Upper lobe of right lung (tissue), 1 donor: Measurements from ENCODE around the gene TPD52L1. TPM values are rescaled to one million over a fixed set of nuclear protein-coding genes. Genes with fewer than 3 reads are reported as not detected.

Experiments used
- ATAC-seq: fragments of 200-7000 bp; cut with Tn5 transposase; one replicate; pipeline ENCODE4 v1.9.1; 2020; ENCODE audit warnings: mild to moderate bottlenecking, moderate library complexity
- DNase-seq: peaks from one replicate; pipeline ENCODE4 v3.0.0-alpha.2; 2020
- H3K27ac ChIP-seq: fragments of 200-600 bp; one replicate; pipeline ENCODE4 v1.8.0; 2022
- H3K27me3 ChIP-seq: fragments of 200-600 bp; one replicate; pipeline ENCODE4 v1.8.0; 2022; ENCODE audit warnings: mild to moderate bottlenecking
- H3K36me3 ChIP-seq: fragments of 200-600 bp; one replicate; pipeline ENCODE4 v1.8.0; 2022
- H3K4me1 ChIP-seq: fragments of 200-600 bp; one replicate; pipeline ENCODE4 v1.8.0; 2022
- H3K4me3 ChIP-seq: fragments of 200-600 bp; one replicate; pipeline ENCODE4 v1.8.0; 2022; ENCODE audit warnings: mild to moderate bottlenecking
- H3K9me3 ChIP-seq: fragments of 200-600 bp; one replicate; pipeline ENCODE4 v1.8.0; 2022
- intact Hi-C: fragments of 100-400 bp; cut with DNase I; formaldehyde crosslinking; loops from one replicate; pipeline ENCODE4 v1.11.0; 2022
- total RNA-seq: library from RNA; stranded (reverse); fragmentation: NEBNext Ultra II Directional; extraction: Animal tissue kit (Norgen Biotek cat#: 25700); gene quantifications from one replicate; pipeline ENCODE4 v1.2.1, GENCODE V29; 2021
- TF ChIP-seq, protein P1 (sequence below): fragments of 200-600 bp; IDR thresholded peaks from one replicate; pipeline ENCODE4 v1.8.0; 2022; ENCODE audit warnings: antibody characterized with exemption
- donor health status: DM: no; HTN: yes; CAD: no; lungs with severe emphysema.

TPD52L1 gene
- total RNA-seq, 1 donor from 2014 or later: 24.5 TPM

DNA sequence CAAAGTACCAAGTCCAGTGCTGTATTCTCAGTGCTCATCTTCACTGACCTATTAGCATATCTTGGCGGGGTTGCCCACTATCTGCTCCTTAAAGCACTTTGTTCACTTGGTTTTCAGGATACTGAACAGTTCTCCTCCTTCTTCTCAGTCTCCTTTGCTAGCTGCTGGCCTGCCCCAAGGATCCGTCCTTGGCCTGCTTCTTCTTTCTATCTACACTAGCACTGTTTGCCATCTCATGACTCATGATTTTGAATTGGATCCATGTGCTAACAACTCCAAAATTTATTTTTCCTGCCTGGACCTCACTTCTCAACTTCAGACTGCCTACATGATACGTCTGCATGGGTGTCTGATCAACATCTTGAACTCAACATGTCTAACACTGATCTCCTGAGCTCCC is 15.5 kb downstream of the TPD52L1 start:
- Histone ChIP-seq H3K4me1 (no peaks in the 10 kb centered on the region), H3K36me3 (no peaks in the 10 kb centered on the region), H3K27me3 (no peaks in the 10 kb centered on the region), H3K4me3 (no peak overlapping the region), H3K27ac (no peak overlapping the region), H3K9me3 (no peaks in the 10 kb centered on the region)
- TF ChIP-seq, protein P1, sequence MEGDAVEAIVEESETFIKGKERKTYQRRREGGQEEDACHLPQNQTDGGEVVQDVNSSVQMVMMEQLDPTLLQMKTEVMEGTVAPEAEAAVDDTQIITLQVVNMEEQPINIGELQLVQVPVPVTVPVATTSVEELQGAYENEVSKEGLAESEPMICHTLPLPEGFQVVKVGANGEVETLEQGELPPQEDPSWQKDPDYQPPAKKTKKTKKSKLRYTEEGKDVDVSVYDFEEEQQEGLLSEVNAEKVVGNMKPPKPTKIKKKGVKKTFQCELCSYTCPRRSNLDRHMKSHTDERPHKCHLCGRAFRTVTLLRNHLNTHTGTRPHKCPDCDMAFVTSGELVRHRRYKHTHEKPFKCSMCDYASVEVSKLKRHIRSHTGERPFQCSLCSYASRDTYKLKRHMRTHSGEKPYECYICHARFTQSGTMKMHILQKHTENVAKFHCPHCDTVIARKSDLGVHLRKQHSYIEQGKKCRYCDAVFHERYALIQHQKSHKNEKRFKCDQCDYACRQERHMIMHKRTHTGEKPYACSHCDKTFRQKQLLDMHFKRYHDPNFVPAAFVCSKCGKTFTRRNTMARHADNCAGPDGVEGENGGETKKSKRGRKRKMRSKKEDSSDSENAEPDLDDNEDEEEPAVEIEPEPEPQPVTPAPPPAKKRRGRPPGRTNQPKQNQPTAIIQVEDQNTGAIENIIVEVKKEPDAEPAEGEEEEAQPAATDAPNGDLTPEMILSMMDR: no peak
- ATAC-seq: no peak
- no peak for DNase-seq
- intact Hi-C loops: no loop called here

- H3K27ac ChIP-seq: no peak overlapping the region
- intact Hi-C loops: no loop called here
Observed at GRCh38 chr6:125169522-125169921, 15.9 kb downstream of the TPD52L1 start.

GRCh38 chr6:125170376-125170775 is 16.8 kb downstream of the TPD52L1 start:
- Histone ChIP-seq H3K27ac (no peak overlapping the region), H3K4me3 (no peak overlapping the region), H3K27me3 (no peaks in the 10 kb centered on the region), H3K9me3 (no peaks in the 10 kb centered on the region), H3K36me3 (no peaks in the 10 kb centered on the region), H3K4me1 (no peaks in the 10 kb centered on the region)
- TF ChIP-seq, protein P1: no peak
- intact Hi-C loops: no loop called here
- DNase-seq (no peak), ATAC-seq (peak; percentile 15)

More at GRCh38 chr6:125169522-125169921, 15.9 kb downstream of the TPD52L1 start:
- DNase-seq (no peak), ATAC-seq (peak; percentile 46)
- Histone ChIP-seq H3K27me3 (no peaks in the 10 kb centered on the region), H3K4me1 (no peaks in the 10 kb centered on the region), H3K36me3 (no peaks in the 10 kb centered on the region), H3K9me3 (no peaks in the 10 kb centered on the region), H3K4me3 (no peak overlapping the region)
- TF ChIP-seq, protein P1: no peak

DNA sequence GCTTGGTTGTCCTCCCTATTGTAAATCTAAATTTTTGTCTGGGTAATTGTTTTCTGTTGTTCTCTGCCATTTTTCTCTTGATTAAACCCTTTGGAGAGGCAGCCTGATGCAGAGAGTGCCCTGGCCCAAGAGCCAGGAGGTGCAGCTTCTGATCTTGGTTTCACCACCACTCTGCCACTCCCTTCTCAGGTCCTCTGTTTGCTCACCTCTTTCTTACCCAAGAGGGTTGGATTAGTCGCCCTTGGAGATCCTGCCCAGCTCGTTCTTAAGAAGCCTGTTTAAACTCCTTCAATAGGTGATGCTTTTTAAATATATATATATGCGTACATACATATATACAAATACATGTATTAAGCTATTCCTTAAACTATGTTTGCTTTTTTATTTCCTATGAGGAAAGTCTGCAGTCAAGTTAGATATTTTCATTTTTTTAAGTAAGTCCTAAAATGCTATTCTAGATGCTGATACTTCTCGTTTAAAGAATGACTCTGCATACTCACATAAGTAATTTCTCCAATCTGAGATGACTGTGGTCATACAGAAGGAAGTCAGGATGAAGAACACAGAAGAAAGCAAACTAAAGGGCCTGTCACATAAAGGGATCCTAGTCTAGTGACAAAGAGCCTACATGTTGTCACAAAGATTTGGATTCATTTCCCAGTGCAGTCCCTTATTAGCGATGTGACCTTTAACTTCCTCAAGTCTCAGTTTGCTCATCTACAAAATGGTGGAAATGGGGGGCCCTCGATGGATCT is 19.9 kb downstream of the TPD52L1 start:
- no peak for DNase-seq
- ATAC-seq: peak; percentile 89
- no peak overlapping the region for H3K27ac ChIP-seq
- H3K36me3 ChIP-seq: no peaks in the 10 kb centered on the region
- no peaks in the 10 kb centered on the region for H3K27me3 ChIP-seq
- TF ChIP-seq, protein P1: no peak
- no peaks in the 10 kb centered on the region for H3K4me1 ChIP-seq
- no peak overlapping the region for H3K4me3 ChIP-seq
- no peaks in the 10 kb centered on the region for H3K9me3 ChIP-seq
- intact Hi-C loops: no loop called here

DNA sequence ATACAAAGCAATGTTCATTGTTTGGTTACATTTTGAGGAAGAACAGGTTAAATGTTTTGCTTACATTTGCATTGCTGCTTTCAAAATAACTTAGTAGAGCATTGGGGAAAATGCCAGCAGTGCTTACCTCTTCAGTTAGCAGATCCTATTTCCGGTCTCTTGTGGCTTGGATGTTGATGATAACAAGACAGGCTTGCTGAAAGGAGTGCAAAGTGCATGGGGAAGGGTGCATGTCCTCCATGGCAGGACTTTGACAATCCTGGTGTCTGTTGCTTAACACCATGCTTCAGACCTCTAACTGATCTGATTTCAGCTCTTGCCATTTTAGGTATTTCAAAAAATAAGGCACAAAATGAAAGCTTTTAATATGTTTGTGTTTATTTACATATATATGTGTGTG is 21.1 kb downstream of the TPD52L1 start:
- TF ChIP-seq, protein P1: no peak
- no peak overlapping the region for H3K27ac ChIP-seq
- no peak overlapping the region for H3K4me3 ChIP-seq
- no peaks in the 10 kb centered on the region for H3K4me1 ChIP-seq
- no peak for ATAC-seq
- no peaks in the 10 kb centered on the region for H3K27me3 ChIP-seq
- no peak for DNase-seq
- intact Hi-C loops: no loop called here
- H3K36me3 ChIP-seq: no peaks in the 10 kb centered on the region
- H3K9me3 ChIP-seq: no peaks in the 10 kb centered on the region
